ENCODE data around the gene AMOTL1. TPM values are rescaled to one million over a fixed set of nuclear protein-coding genes. Genes with fewer than 3 reads are reported as not detected.

AMOTL1 gene
- total and polyA plus RNA-seq, 12 donors: 3.0 to 26.7 (median 19.5) TPM

GRCh38 chr11:94925422-94926270, 157.5 kb downstream of the AMOTL1 start:
- no peak overlapping the region for H3K4me3 ChIP-seq

GRCh38 chr11:94926271-94926625, 158.1 kb downstream of the AMOTL1 start:
- Histone ChIP-seq H3K27ac (peak overlapping the region in 4 of 5 donors; percentile 44 to 90 (median 68)), H3K36me3 (replicated peaks in 1 of 2) (no peaks in the 10 kb centered on the region), H3K4me3 (no peak overlapping the region), H3K4me1 (replicated peaks in 1 of 2) (peaks cover 10 to 38% of the 10 kb centered on the region in 2 donors), H3K9me3 (replicated peaks in 1 of 3) (no peaks in the 10 kb centered on the region), H3K27me3 (no peaks in the 10 kb centered on the region)
- DNase-seq: no peak
- intact Hi-C loops (cut with DNase I): no loop called here
- no peak for TF ChIP-seq CTCF (IDR thresholded peaks at IDR 0.05)
- no peak for TF ChIP-seq POLR2A (IDR thresholded peaks at IDR 0.05)

More at GRCh38 chr11:94925422-94926270, 157.5 kb downstream of the AMOTL1 start:
- intact Hi-C loops (cut with DNase I): no loop called here
- no peak for DNase-seq
- Histone ChIP-seq H3K36me3 (replicated peaks in 1 of 2) (no peaks in the 10 kb centered on the region), H3K27ac (peak overlapping the region in 4 of 5 donors; percentile 44 to 90 (median 68)), H3K27me3 (no peaks in the 10 kb centered on the region), H3K4me1 (replicated peaks in 1 of 2) (peaks cover 10 to 38% of the 10 kb centered on the region in 2 donors), H3K9me3 (replicated peaks in 1 of 3) (no peaks in the 10 kb centered on the region)
- WGBS, 4 donors: 62 to 64% (median 63%) methylated on average over 7 of the region's 7 CpGs
- TF ChIP-seq POLR2A (IDR thresholded peaks at IDR 0.05): no peak
- no peak for TF ChIP-seq CTCF (IDR thresholded peaks at IDR 0.05)

Other genes starting within 250 kb of the AMOTL1 start
- gene FUT4, start 224.4 kb upstream of the AMOTL1 start, total RNA-seq: 1 to 10 TPM; 2.5 to 5.8 (median 4.2) TPM
- 1 to 10 TPM in 1 of 3 donors, under 1 TPM in 2; 0.61 to 1.4 (median 0.72) TPM for gene FUT4, start 224.4 kb upstream of the AMOTL1 start, polyA plus RNA-seq
- 1 to 10 TPM in 6 of 9 donors, under 1 TPM in 3; 0.12 to 3.0 (median 1.6) TPM for gene PIWIL4, start 201.0 kb upstream of the AMOTL1 start, total RNA-seq
- 1 to 10 TPM in 2 of 3 donors, under 1 TPM in 1; 0.71 to 2.9 (median 2.9) TPM for gene PIWIL4, start 201.0 kb upstream of the AMOTL1 start, polyA plus RNA-seq
- 100 to 1,000 TPM in 1 of 9 donors, 10 to 100 TPM in 8; 21.6 to 127 (median 54.1) TPM for gene CWC15, start 205.2 kb downstream of the AMOTL1 start, total RNA-seq
- 100 to 1,000 TPM in 2 of 3 donors, 10 to 100 TPM in 1; 80.7 to 218 (median 162) TPM for gene CWC15, start 205.2 kb downstream of the AMOTL1 start, polyA plus RNA-seq
- gene KDM4D, start 205.4 kb downstream of the AMOTL1 start, total RNA-seq: 1 to 10 TPM in 6 of 9 donors, under 1 TPM in 3; 0.84 to 2.4 (median 1.2) TPM
- 1 to 10 TPM in 1 of 3 donors, under 1 TPM in 2; 0.40 to 2.0 (median 0.47) TPM for gene KDM4D, start 205.4 kb downstream of the AMOTL1 start, polyA plus RNA-seq

Measured in adrenal gland (tissue), 12 donors.